IMR-90 (cell line): ENCODE results near the gene ILK. TPM values are rescaled to one million over a fixed set of nuclear protein-coding genes. Genes with fewer than 3 reads are reported as not detected.

ENCODE experiments used
- ATAC-seq: fragments of 200-7000 bp; cut with Tn5 transposase; 2 replicates; pipeline ENCODE4 v1.9.1; 2020; ENCODE audit warnings: low read depth, mild to moderate bottlenecking, moderate library complexity
- BruUV-seq: library from RNA; stranded (reverse); fragments of 400-500 nt; replicated peaks from 2 replicates; lab custom pipeline; 2021; lab: Mats Ljungman, UMichigan
- CTCF ChIA-PET: fragments of 300-600 bp; formaldehyde crosslinking; extraction: SDS; loops from one replicate; lab custom pipeline; 2021; ENCODE audit warnings: antibody characterized with exemption; lab: Yijun Ruan, JAX
- POLR2A ChIA-PET: fragments of 300-600 bp; sonication (Branson Sonifier 250); formaldehyde crosslinking; loops from one replicate; lab custom pipeline; 2022; ENCODE audit warnings: antibody characterized with exemption; ENCODE audit not compliant: unreplicated experiment; lab: Charles Lee
- DNase-seq: peaks from one replicate; pipeline ENCODE4 v3.0.0; 2013
- H2AFZ ChIP-seq: replicated peaks from 2 replicates; pipeline ENCODE3; 2013; ENCODE audit warnings: low read length, mild to moderate bottlenecking; ENCODE audit not compliant: poor library complexity
- H2AK5ac ChIP-seq: 2 replicates; pipeline ENCODE4 v1.6.1; 2013; ENCODE audit warnings: low read depth, low read length, inconsistent platforms
- H2AK9ac ChIP-seq: replicated peaks from 2 replicates; pipeline ENCODE3; 2013; ENCODE audit warnings: mild to moderate bottlenecking, low read depth, low read length, moderate library complexity; ENCODE audit not compliant: poor library complexity
- H2BK120ac ChIP-seq: 2 replicates; pipeline ENCODE4 v1.6.1; 2013; ENCODE audit warnings: low read depth, low read length, inconsistent platforms
- H2BK15ac ChIP-seq: 3 replicates; pipeline ENCODE4 v1.6.1; 2013; ENCODE audit warnings: low read depth, low read length, inconsistent platforms
- H2BK20ac ChIP-seq: 2 replicates; pipeline ENCODE4 v1.6.1; 2013; ENCODE audit warnings: low read depth, mild to moderate bottlenecking, inconsistent platforms, low read length, moderate library complexity
- H2BK5ac ChIP-seq: 2 replicates; pipeline ENCODE4 v1.6.1; 2013; ENCODE audit warnings: mild to moderate bottlenecking, low read depth, low read length, inconsistent platforms; ENCODE audit not compliant: poor library complexity, severe bottlenecking
- H3K14ac ChIP-seq: replicated peaks from 2 replicates; pipeline ENCODE4 v1.6.1; 2013; ENCODE audit warnings: low read depth, low read length, inconsistent platforms
- H3K18ac ChIP-seq: 2 replicates; pipeline ENCODE4 v1.6.1; 2013; ENCODE audit warnings: low read depth, low read length, control low read depth
- H3K23ac ChIP-seq: 2 replicates; pipeline ENCODE4 v1.6.1; 2013; ENCODE audit warnings: low read depth, low read length, inconsistent platforms
- H3K27ac ChIP-seq: 2 replicates; pipeline ENCODE4 v1.5.1; 2013; ENCODE audit warnings: mild to moderate bottlenecking, control low read depth, low read length; ENCODE audit not compliant: insufficient read depth
- H3K27me3 ChIP-seq: 2 replicates; pipeline ENCODE4 v1.6.1; 2013; ENCODE audit warnings: low read length; ENCODE audit not compliant: control insufficient read depth, insufficient read depth
- H3K36me3 ChIP-seq: 2 replicates; pipeline ENCODE4 v1.6.1; 2013; ENCODE audit warnings: low read length, mixed read lengths; ENCODE audit not compliant: control insufficient read depth, insufficient read depth
- H3K4ac ChIP-seq: 2 replicates; pipeline ENCODE4 v1.6.1; 2013; ENCODE audit warnings: low read depth, low read length, inconsistent platforms
- H3K4me1 ChIP-seq: 2 replicates; pipeline ENCODE4 v1.6.1; 2013; ENCODE audit warnings: low read length, mixed read lengths; ENCODE audit not compliant: control insufficient read depth, insufficient read depth
- H3K4me2 ChIP-seq: 2 replicates; pipeline ENCODE4 v1.6.1; 2013; ENCODE audit warnings: low read depth, mild to moderate bottlenecking, control low read depth, low read length, moderate library complexity
- H3K4me3 ChIP-seq: 2 replicates; pipeline ENCODE4 v1.5.1; 2013; ENCODE audit warnings: low read depth, mild to moderate bottlenecking, control low read depth, low read length, moderate library complexity; ENCODE audit not compliant: insufficient read depth
- H3K56ac ChIP-seq: 2 replicates; pipeline ENCODE4 v1.6.1; 2013; ENCODE audit warnings: low read length, inconsistent platforms; ENCODE audit not compliant: insufficient read depth; ENCODE audit errors: extremely low read depth
- H3K79me1 ChIP-seq, 2 experiments: 2 replicates each; pipeline ENCODE4 v1.6.1; 2013; ENCODE audit warnings: low read length in 2 of 2, inconsistent platforms in 1 of 2, low read depth in 1 of 2
- H3K9ac ChIP-seq: 2 replicates; pipeline ENCODE4 v1.6.1; 2013; ENCODE audit warnings: low read depth, low read length, control low read depth
- H3K9me1 ChIP-seq: 2 replicates; pipeline ENCODE4 v1.6.1; 2013; ENCODE audit warnings: low read length, inconsistent platforms; ENCODE audit not compliant: insufficient read depth
- H3K9me3 ChIP-seq: 2 replicates; pipeline ENCODE4 v1.6.1; 2013; ENCODE audit warnings: low read length; ENCODE audit not compliant: control insufficient read depth, insufficient read depth
- H4K20me1 ChIP-seq: 2 replicates; pipeline ENCODE4 v1.6.1; 2013; ENCODE audit warnings: low read length, inconsistent platforms; ENCODE audit not compliant: insufficient read depth
- H4K5ac ChIP-seq: 2 replicates; pipeline ENCODE4 v1.6.1; 2013; ENCODE audit warnings: mild to moderate bottlenecking, low read depth, low read length, control low read depth
- H4K8ac ChIP-seq, 2 experiments: 2 replicates each; pipeline ENCODE4 v1.6.1; 2013; ENCODE audit warnings: low read depth in 2 of 2, low read length in 2 of 2, control low read depth in 1 of 2, inconsistent platforms in 1 of 2
- H4K91ac ChIP-seq: 2 replicates; pipeline ENCODE4 v1.6.1; 2013; ENCODE audit warnings: low read depth, low read length, inconsistent platforms; ENCODE audit not compliant: insufficient read depth
- CHD1 ChIP-seq: IDR thresholded peaks from 2 replicates; pipeline ENCODE4 v1.6.1; 2012; ENCODE audit warnings: low read depth, low read length, improper control_type of control experiment
- FOS ChIP-seq: fragments of 150-350 bp; IDR thresholded peaks from 2 replicates; pipeline ENCODE4 v1.6.1; 2016; ENCODE audit warnings: low read depth, low read length
- MAFK ChIP-seq: IDR thresholded peaks from 2 replicates; pipeline ENCODE4 v1.6.1; 2012; ENCODE audit warnings: low read depth, low read length, improper control_type of control experiment
- MAZ ChIP-seq: IDR thresholded peaks from 2 replicates; pipeline ENCODE4 v1.6.1; 2012; ENCODE audit warnings: low read depth, mild to moderate bottlenecking, low read length, improper control_type of control experiment, moderate library complexity, borderline replicate concordance
- POLR2A ChIP-seq: IDR thresholded peaks from 2 replicates; pipeline ENCODE4 v1.6.1; 2012; ENCODE audit warnings: mild to moderate bottlenecking, low read depth, low read length
- RFX5 ChIP-seq: IDR thresholded peaks from 2 replicates; pipeline ENCODE4 v1.8.0; 2012; ENCODE audit warnings: low read depth, mild to moderate bottlenecking, low read length, moderate library complexity
- WGBS, 2 experiments: methylation state at CpG; one replicate each; pipeline versions ENCODE4 v1.1.5 to v1.1.7; 2013; ENCODE audit warnings: missing lambda C conversion rate in 2 of 2; ENCODE audit not compliant: insufficient read length in 1 of 2; ENCODE audit errors: extremely low coverage in 2 of 2; 5-methylcytosine and 5-hydroxymethylcytosine counted together
- dilution Hi-C: fragments of 300-500 bp; cut with HindIII; formaldehyde crosslinking; loops from one replicate; pipeline ENCODE4 v1.14.3; 2018; ENCODE audit warnings: low sequenced_read_pairs; ENCODE audit not compliant: unreplicated experiment
- in situ Hi-C: fragments of 300-500 bp; cut with MboI; formaldehyde crosslinking; loops from 3 replicates; pipeline ENCODE4 v1.14.3; 2019; ENCODE audit warnings: low sequenced_read_pairs, inconsistent platforms, mixed read lengths
- intact Hi-C: fragments of 100-400 bp; cut with micrococcal nuclease; formaldehyde crosslinking; loops from 2 replicates; pipeline ENCODE4 v1.10.0; 2022
- polyA plus RNA-seq, 3 experiments: library from polyadenylated mRNA; depleted of rRNA; stranded (reverse); fragments of >200 nt; gene quantifications; 2 replicates each; pipeline ENCODE4 v1.2.3, GENCODE V29; 2012; ENCODE audit warnings: low replicate concordance in 1 of 3
- total RNA-seq: library from RNA; depleted of rRNA; stranded (reverse); fragments of >200 nt; gene quantifications from 2 replicates; pipeline ENCODE4 v1.2.3, GENCODE V29; 2012
- TF ChIP-seq, protein P1 (sequence below): conservative IDR thresholded peaks from 2 replicates; pipeline ENCODE4 v1.5.1; 2012; ENCODE audit warnings: mild to moderate bottlenecking, low read depth, low read length, improper control_type of control experiment

Gene ILK
- total and polyA plus RNA-seq, 2 of the 4 experiments (the other 2 are of a cell fraction): 339 to 389 TPM

DNA sequence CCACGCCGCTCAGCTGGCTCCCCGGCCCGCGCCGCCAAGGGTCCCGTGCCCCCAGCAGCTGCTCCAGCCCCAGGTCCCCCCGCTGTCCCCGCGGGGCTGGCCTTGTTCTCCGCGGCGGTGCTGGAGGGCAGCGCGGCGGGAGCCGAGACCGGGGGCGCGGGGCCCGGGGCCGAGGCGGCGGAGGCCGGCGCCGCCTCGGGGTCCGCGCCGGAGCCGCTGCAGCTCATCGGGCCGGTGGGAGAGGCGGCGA is 8.3 kb downstream of the ILK start:
- Histone ChIP-seq H3K9me3 (no peaks in the 10 kb centered on the region), H2BK15ac (no peak overlapping the region), H3K4ac (peak overlapping the region; percentile 85), H4K20me1 (peaks cover 8% of the 10 kb centered on the region), H3K27ac (peak overlapping the region; percentile 84), H2BK5ac (peak overlapping the region; percentile 72), H3K36me3 (peaks cover 63% of the 10 kb centered on the region), H3K9me1 (peaks cover 35% of the 10 kb centered on the region), H3K14ac (peak overlapping the region; percentile 92; the same call in 1 of the 2 replicates), H3K23ac (no peak overlapping the region), H3K4me2 (peak overlapping the region; percentile 96), H3K27me3 (no peaks in the 10 kb centered on the region), H2AK9ac (peak overlapping the region; percentile 91), H3K9ac (peak overlapping the region; percentile 96), H3K4me1 (peaks cover 26% of the 10 kb centered on the region), H3K56ac (0 out of 2 replicates have a peak overlapping the region, but pooled peaks have one; percentile 84), H3K4me3 (peak overlapping the region; percentile 67), H2BK20ac (no peak overlapping the region), H4K91ac (peak overlapping the region; percentile 16), H2BK120ac (no peak overlapping the region), H2AK5ac (peak overlapping the region; percentile 84; the same call in 1 of the 2 replicates), H4K8ac (peak overlapping the region; percentile 19 to 52; a peak in 2 of 4 replicates), H4K5ac (peak overlapping the region; percentile 27; the same call in 1 of the 2 replicates), H3K18ac (no peak overlapping the region; the same call in 1 of the 2 replicates), H3K79me1 (peaks cover 31 to 80% of the 10 kb centered on the region in 2 experiments), H2AFZ (peak overlapping the region; percentile 95)
- TF ChIP-seq POLR2A (no peak), FOS (no peak), MAZ (no peak), RFX5 (no peak), MAFK (no peak), CHD1 (no peak)
- TF ChIP-seq, protein P1, sequence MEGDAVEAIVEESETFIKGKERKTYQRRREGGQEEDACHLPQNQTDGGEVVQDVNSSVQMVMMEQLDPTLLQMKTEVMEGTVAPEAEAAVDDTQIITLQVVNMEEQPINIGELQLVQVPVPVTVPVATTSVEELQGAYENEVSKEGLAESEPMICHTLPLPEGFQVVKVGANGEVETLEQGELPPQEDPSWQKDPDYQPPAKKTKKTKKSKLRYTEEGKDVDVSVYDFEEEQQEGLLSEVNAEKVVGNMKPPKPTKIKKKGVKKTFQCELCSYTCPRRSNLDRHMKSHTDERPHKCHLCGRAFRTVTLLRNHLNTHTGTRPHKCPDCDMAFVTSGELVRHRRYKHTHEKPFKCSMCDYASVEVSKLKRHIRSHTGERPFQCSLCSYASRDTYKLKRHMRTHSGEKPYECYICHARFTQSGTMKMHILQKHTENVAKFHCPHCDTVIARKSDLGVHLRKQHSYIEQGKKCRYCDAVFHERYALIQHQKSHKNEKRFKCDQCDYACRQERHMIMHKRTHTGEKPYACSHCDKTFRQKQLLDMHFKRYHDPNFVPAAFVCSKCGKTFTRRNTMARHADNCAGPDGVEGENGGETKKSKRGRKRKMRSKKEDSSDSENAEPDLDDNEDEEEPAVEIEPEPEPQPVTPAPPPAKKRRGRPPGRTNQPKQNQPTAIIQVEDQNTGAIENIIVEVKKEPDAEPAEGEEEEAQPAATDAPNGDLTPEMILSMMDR: no peak
- in situ Hi-C loops: no loop called here
- ChIA-PET CTCF (no interaction called here), POLR2A (interaction anchor here (0.8 to 0.9 kb wide), 2 partner anchors 9 to 16 kb away, joined by 3 to 4 read pairs; no protein-coding TSS in a partner anchor)
- dilution Hi-C loops: no loop called here
- DNase-seq (no peak), ATAC-seq (no peak)
- WGBS, 2 experiments: 0% methylated on average over 25 of the region's 36 CpGs; no CpG with 5 or more reads in 1 of the 2 experiments
- intact Hi-C loops: loop anchor here (1.0 kb wide), 2 partner anchors 71 to 138 kb away; partner anchors contain the start of gene MRPL17
- BruUV-seq: no TSS peak
